ENCODE data around the gene OPA1. TPM values are rescaled to one million over a fixed set of nuclear protein-coding genes. Genes with fewer than 3 reads are reported as not detected.

Gene OPA1
- polyA plus RNA-seq, 1 donor (not counting 4 experiments of a cell fraction or from before 2014, with no cell fraction given), result 50.1 TPM

DNA sequence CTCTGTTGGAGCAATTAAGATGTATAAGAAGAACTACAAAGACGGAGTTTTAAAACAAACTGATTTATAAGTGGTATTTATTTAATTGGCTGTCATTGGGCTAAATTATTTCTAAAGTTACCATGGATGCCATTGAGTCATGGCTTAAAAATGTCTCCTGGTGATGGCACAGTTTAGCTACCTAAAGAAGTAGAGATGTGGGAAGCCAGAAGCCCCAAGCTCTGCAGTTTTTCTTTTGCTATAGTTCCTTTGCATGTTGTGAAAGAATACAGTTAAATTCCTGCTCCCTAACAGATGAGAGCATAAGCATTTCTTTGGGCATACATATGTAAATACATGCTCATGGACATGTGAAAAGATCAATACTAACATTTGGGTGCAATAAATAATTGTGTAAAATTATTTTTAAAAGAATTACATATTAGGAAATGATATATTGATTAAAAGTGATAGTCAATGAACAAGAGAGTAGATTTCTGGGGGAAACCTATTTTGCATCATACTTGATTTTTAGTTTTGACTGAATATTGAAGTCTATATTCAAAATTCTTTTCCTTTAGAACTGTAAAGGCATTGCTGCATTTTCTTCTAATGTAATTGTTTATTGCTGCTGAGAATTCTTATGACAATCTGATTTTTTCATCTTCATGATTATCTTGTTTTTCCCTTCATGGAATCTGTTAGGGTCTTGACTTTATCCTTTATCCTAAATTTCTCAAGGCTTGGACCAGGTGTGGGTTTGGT is 2.1 kb downstream of the OPA1 start:
- H3K79me2 ChIP-seq (ENCODE audit: control insufficient read depth, insufficient read depth, low read length), result peaks cover 70% of the 10 kb centered on the region
- no peaks in the 10 kb centered on the region for H3K9me1 ChIP-seq (ENCODE audit: control insufficient read depth, extremely low read depth, insufficient read depth, low read length)
- FAIRE-seq (no peak), DNase-seq (ENCODE audit: low read depth, low spot score) (no peak)
- dilution Hi-C loops (cut with MboI; ENCODE audit: extremely low pct_ligation_motif_present, low sequenced_read_pairs), result no loop called here
- no peak overlapping the region for H3K9ac ChIP-seq (ENCODE audit: control insufficient read depth, extremely low read depth, insufficient read depth, low read length)
- H2AFZ ChIP-seq (ENCODE audit: control insufficient read depth, low read length), result no peak overlapping the region
- no peak overlapping the region for H3K27ac ChIP-seq (ENCODE audit: control insufficient read depth, insufficient read depth, low read length)
- peak overlapping the region; percentile 86 for H3K4me2 ChIP-seq (ENCODE audit: control insufficient read depth, extremely low read depth, insufficient read depth, low read depth, low read length)
- H3K4me1 ChIP-seq (ENCODE audit: control insufficient read depth, extremely low read depth, insufficient read depth, low read length), result peaks cover 22% of the 10 kb centered on the region
- no peaks in the 10 kb centered on the region for H3K27me3 ChIP-seq (ENCODE audit: control insufficient read depth, extremely low read depth, insufficient read depth, low read length)
- H4K20me1 ChIP-seq (ENCODE audit: control insufficient read depth, extremely low read depth, insufficient read depth, low read length), result peaks cover 2% of the 10 kb centered on the region
- peaks cover 1 to 4% of the 10 kb centered on the region in 2 experiments for H3K36me3 ChIP-seq (ENCODE audit: control insufficient read depth in 2 of 2, extremely low read depth in 1 of 2, insufficient read depth in 2 of 2, low read length in 2 of 2)
- H3K4me3 ChIP-seq (ENCODE audit: control insufficient read depth in 2 of 3, extremely low read depth in 1 of 3, insufficient read depth in 2 of 3, low read depth in 1 of 3, low read length in 3 of 3), result peak overlapping the region in 1 of 3 experiments; percentile 79
- no peak for TF ChIP-seq EZH2 (IDR thresholded peaks at IDR 0.05; ENCODE audit: low read length)
- TF ChIP-seq, protein P1, sequence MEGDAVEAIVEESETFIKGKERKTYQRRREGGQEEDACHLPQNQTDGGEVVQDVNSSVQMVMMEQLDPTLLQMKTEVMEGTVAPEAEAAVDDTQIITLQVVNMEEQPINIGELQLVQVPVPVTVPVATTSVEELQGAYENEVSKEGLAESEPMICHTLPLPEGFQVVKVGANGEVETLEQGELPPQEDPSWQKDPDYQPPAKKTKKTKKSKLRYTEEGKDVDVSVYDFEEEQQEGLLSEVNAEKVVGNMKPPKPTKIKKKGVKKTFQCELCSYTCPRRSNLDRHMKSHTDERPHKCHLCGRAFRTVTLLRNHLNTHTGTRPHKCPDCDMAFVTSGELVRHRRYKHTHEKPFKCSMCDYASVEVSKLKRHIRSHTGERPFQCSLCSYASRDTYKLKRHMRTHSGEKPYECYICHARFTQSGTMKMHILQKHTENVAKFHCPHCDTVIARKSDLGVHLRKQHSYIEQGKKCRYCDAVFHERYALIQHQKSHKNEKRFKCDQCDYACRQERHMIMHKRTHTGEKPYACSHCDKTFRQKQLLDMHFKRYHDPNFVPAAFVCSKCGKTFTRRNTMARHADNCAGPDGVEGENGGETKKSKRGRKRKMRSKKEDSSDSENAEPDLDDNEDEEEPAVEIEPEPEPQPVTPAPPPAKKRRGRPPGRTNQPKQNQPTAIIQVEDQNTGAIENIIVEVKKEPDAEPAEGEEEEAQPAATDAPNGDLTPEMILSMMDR (optimal IDR thresholded peaks at IDR 0.05 in 1 of 3, IDR thresholded peaks at IDR 0.05 in 1 of 3, conservative IDR thresholded peaks at IDR 0.05 in 1 of 3; ENCODE audit: extremely low read depth in 1 of 3, insufficient read depth in 2 of 3, low read length in 3 of 3), result no peak
- no peaks in the 10 kb centered on the region for H3K9me3 ChIP-seq (ENCODE audit: control insufficient read depth, low read depth, low read length)

DNA sequence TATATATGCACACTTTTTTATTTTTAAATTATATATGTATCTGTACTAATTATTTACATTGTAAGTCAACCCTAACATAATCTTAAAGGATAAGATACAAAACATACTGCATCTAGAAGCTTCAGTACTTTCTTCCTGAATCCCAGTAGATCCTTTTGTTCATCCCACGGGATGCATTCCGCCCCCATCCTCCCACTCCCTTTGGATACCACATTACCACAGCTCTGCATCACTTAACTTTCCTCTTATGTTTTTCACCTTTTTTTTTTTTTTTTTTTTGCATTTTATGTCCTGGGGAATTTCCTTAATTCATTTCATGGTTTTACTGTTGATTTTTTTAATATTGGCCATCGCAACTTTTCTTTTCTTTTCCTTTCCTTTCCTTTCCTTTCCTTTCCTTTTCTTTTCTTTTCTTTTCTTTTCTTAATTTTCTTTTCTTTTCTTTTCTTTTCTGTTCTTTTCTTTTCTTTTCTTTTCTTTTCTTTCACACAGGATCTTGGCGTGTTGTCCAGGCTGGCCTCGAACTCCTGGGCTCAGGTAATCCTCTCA is 3.0 kb downstream of the OPA1 start:
- H3K4me3 ChIP-seq (ENCODE audit: control insufficient read depth in 2 of 3, extremely low read depth in 1 of 3, insufficient read depth in 2 of 3, low read depth in 1 of 3, low read length in 3 of 3), result no peak overlapping the region
- H3K79me2 ChIP-seq (ENCODE audit: control insufficient read depth, insufficient read depth, low read length), result peaks cover 79% of the 10 kb centered on the region
- TF ChIP-seq, protein P1 (optimal IDR thresholded peaks at IDR 0.05 in 1 of 3, IDR thresholded peaks at IDR 0.05 in 1 of 3, conservative IDR thresholded peaks at IDR 0.05 in 1 of 3; ENCODE audit: extremely low read depth in 1 of 3, insufficient read depth in 2 of 3, low read length in 3 of 3), result no peak
- TF ChIP-seq EZH2 (IDR thresholded peaks at IDR 0.05; ENCODE audit: low read length), result no peak
- H3K9ac ChIP-seq (ENCODE audit: control insufficient read depth, extremely low read depth, insufficient read depth, low read length), result no peak overlapping the region
- FAIRE-seq (no peak), DNase-seq (ENCODE audit: low read depth, low spot score) (no peak)
- H3K27ac ChIP-seq (ENCODE audit: control insufficient read depth, insufficient read depth, low read length), result no peak overlapping the region
- no peaks in the 10 kb centered on the region for H3K9me3 ChIP-seq (ENCODE audit: control insufficient read depth, low read depth, low read length)
- H4K20me1 ChIP-seq (ENCODE audit: control insufficient read depth, extremely low read depth, insufficient read depth, low read length), result peaks cover 2% of the 10 kb centered on the region
- H3K27me3 ChIP-seq (ENCODE audit: control insufficient read depth, extremely low read depth, insufficient read depth, low read length), result no peaks in the 10 kb centered on the region
- H3K4me1 ChIP-seq (ENCODE audit: control insufficient read depth, extremely low read depth, insufficient read depth, low read length), result peaks cover 17% of the 10 kb centered on the region
- no peak overlapping the region for H2AFZ ChIP-seq (ENCODE audit: control insufficient read depth, low read length)
- H3K36me3 ChIP-seq (ENCODE audit: control insufficient read depth in 2 of 2, extremely low read depth in 1 of 2, insufficient read depth in 2 of 2, low read length in 2 of 2), result peaks cover 1 to 4% of the 10 kb centered on the region in 2 experiments
- no peak overlapping the region for H3K4me2 ChIP-seq (ENCODE audit: control insufficient read depth, extremely low read depth, insufficient read depth, low read depth, low read length)
- dilution Hi-C loops (cut with MboI; ENCODE audit: extremely low pct_ligation_motif_present, low sequenced_read_pairs), result no loop called here
- no peaks in the 10 kb centered on the region for H3K9me1 ChIP-seq (ENCODE audit: control insufficient read depth, extremely low read depth, insufficient read depth, low read length)
